IMR-90 (cell line): ENCODE measurements around the gene EPHA10.

Source experiments
- CEBPB ChIP-seq: IDR thresholded peaks from 2 replicates; pipeline ENCODE4 v1.6.1; 2012; ENCODE audit warnings: low read depth, low read length, improper control_type of control experiment
- MAFK ChIP-seq: IDR thresholded peaks from 2 replicates; pipeline ENCODE4 v1.6.1; 2012; ENCODE audit warnings: low read depth, low read length, improper control_type of control experiment
- MAZ ChIP-seq: IDR thresholded peaks from 2 replicates; pipeline ENCODE4 v1.6.1; 2012; ENCODE audit warnings: low read depth, mild to moderate bottlenecking, low read length, improper control_type of control experiment, moderate library complexity, borderline replicate concordance
- MXI1 ChIP-seq: IDR thresholded peaks from 2 replicates; pipeline ENCODE4 v1.6.1; 2012; ENCODE audit warnings: low read depth, mild to moderate bottlenecking, low read length, moderate library complexity, borderline replicate concordance
- POLR2A ChIP-seq: IDR thresholded peaks from 2 replicates; pipeline ENCODE4 v1.6.1; 2012; ENCODE audit warnings: mild to moderate bottlenecking, low read depth, low read length
- RFX5 ChIP-seq: IDR thresholded peaks from 2 replicates; pipeline ENCODE4 v1.8.0; 2012; ENCODE audit warnings: low read depth, mild to moderate bottlenecking, low read length, moderate library complexity
- TF ChIP-seq, protein P1 (sequence below): conservative IDR thresholded peaks from 2 replicates; pipeline ENCODE4 v1.5.1; 2012; ENCODE audit warnings: mild to moderate bottlenecking, low read depth, low read length, improper control_type of control experiment
- TF ChIP-seq, protein P2 (sequence below): fragments of 150-350 bp; IDR thresholded peaks from 2 replicates; pipeline ENCODE4 v1.6.1; 2017; ENCODE audit warnings: mild to moderate bottlenecking, antibody characterized with exemption, low read length, low read depth
- TF ChIP-seq, protein P3 (sequence below): fragments of 150-350 bp; IDR thresholded peaks from 2 replicates; pipeline ENCODE4 v1.6.1; 2016; ENCODE audit warnings: low read depth, mild to moderate bottlenecking, low read length, moderate library complexity, borderline replicate concordance

DNA sequence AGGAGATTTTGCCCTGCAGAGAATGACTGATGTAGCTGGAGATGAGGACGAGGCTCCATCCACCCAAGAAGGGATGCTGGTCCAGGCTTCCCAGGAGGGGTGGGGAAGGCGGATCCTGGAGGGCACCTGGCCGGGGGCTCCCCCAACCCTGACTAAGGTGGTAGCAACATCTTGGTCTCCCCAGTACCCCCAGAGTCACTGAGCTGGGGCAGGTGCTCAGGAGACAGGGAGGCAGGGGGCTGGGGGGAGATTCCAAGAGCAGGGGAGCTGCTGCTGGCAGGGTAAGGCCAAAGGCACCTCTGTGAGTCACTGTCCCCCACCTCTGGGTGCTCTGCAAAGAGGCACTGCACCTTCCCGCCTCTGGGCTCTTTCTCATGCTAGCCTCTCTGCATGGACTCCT is 48.6 kb downstream of the EPHA10 start:
- TF ChIP-seq, protein P1, sequence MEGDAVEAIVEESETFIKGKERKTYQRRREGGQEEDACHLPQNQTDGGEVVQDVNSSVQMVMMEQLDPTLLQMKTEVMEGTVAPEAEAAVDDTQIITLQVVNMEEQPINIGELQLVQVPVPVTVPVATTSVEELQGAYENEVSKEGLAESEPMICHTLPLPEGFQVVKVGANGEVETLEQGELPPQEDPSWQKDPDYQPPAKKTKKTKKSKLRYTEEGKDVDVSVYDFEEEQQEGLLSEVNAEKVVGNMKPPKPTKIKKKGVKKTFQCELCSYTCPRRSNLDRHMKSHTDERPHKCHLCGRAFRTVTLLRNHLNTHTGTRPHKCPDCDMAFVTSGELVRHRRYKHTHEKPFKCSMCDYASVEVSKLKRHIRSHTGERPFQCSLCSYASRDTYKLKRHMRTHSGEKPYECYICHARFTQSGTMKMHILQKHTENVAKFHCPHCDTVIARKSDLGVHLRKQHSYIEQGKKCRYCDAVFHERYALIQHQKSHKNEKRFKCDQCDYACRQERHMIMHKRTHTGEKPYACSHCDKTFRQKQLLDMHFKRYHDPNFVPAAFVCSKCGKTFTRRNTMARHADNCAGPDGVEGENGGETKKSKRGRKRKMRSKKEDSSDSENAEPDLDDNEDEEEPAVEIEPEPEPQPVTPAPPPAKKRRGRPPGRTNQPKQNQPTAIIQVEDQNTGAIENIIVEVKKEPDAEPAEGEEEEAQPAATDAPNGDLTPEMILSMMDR: no peak
- TF ChIP-seq POLR2A: no peak
- TF ChIP-seq RFX5: no peak
- TF ChIP-seq, protein P2, sequence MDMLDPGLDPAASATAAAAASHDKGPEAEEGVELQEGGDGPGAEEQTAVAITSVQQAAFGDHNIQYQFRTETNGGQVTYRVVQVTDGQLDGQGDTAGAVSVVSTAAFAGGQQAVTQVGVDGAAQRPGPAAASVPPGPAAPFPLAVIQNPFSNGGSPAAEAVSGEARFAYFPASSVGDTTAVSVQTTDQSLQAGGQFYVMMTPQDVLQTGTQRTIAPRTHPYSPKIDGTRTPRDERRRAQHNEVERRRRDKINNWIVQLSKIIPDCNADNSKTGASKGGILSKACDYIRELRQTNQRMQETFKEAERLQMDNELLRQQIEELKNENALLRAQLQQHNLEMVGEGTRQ: no peak
- no peak for TF ChIP-seq MAFK
- TF ChIP-seq MAZ: no peak
- TF ChIP-seq CEBPB: no peak
- no peak for TF ChIP-seq MXI1
- TF ChIP-seq, protein P3, sequence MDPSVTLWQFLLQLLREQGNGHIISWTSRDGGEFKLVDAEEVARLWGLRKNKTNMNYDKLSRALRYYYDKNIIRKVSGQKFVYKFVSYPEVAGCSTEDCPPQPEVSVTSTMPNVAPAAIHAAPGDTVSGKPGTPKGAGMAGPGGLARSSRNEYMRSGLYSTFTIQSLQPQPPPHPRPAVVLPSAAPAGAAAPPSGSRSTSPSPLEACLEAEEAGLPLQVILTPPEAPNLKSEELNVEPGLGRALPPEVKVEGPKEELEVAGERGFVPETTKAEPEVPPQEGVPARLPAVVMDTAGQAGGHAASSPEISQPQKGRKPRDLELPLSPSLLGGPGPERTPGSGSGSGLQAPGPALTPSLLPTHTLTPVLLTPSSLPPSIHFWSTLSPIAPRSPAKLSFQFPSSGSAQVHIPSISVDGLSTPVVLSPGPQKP: no peak
